ENCODE data around the gene TPM4. TPM values are rescaled to one million over a fixed set of nuclear protein-coding genes. Genes with fewer than 3 reads are reported as not detected.

TPM4 gene
- total RNA-seq, 1 experiment from 2014 or later: 1,516 TPM

DNA sequence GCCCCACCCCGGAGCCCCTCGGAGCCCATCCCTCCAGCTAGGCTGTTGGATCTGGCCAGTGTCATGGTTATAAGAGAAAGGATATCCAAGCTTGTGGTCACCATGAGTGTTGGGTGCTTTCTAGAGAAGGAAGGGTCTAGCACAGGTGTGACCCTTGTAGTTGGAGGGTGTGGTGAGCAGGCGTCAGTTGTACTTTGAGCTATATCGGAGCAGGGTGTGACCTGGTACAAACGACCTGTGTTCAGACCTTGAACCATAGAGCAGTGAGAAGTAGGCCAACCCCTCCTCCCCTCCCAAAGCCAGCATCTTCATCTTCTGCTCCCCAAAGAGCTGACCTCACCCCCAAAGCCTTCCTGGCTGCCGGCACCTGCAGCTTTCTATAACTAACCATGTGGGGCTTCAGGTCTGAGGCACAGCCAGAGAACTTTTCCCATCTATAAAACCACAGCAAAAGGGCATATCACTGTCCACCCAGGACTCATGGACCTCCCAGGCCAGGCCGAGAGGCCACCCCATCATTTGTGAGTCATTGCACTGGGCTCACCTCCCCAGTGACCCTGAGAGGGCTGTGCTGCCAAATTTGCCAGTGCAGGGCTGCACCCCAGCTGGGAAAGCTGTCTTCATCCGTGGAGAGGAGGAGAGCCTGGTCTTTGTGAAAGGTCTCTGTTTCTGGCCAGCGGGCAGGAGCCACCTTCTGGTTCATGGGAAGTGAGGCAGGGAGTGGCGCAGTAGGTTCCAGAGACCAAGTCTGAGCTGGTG, 49.6 kb downstream of the TPM4 start:
- DNase-seq (ENCODE audit: low spot score): no peak

DNA sequence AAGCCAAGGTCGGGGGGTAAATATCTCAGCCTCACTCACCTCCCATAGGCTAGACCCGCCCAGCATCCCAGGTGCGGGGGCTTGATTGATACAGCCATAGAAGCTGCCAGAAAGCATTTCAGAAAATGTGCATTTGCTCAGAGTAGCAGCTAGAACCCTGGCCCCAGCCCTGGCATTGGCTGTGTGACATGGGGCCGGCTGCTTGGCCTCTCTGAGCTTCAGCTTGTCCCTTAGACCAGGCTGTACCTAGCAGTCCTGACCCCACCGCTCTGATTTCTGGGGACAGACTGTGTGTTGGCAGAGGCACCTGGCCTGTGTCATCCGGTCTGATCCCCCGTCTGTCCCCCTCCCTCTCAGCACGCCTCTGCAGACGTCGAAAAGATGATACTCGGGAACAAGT, 50.8 kb downstream of the TPM4 start:
- no peak for DNase-seq (ENCODE audit: low spot score)

DNA sequence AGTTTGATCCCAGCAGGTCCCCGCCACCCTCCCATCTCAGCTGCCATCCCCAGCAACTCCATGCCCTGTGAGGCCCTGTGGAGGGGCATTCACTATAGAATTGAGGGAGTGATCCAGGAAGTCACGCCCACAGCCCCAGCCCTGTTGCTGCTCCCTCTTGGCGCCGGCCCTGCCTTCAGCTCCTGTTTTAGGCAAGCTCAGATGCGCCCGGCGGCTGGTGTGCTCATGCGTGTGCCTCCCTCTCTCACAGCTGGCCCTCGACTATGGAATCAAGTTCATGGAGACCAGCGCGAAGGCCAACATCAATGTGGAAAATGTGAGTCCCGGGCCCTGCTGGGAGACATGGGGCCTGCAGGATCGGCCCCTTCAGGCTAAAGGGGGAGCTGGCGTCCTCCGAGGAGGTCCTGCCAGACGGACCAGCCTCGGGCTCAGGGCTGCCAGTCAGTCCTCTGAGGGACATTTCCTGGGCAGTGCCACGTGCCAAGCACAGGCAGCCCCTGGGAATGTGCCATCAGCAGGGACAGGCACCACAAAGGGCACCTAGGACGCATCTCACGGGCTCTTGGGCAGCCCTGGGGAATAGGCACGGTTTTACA, 51.6 kb downstream of the TPM4 start:
- DNase-seq (ENCODE audit: low spot score): no peak

DNA sequence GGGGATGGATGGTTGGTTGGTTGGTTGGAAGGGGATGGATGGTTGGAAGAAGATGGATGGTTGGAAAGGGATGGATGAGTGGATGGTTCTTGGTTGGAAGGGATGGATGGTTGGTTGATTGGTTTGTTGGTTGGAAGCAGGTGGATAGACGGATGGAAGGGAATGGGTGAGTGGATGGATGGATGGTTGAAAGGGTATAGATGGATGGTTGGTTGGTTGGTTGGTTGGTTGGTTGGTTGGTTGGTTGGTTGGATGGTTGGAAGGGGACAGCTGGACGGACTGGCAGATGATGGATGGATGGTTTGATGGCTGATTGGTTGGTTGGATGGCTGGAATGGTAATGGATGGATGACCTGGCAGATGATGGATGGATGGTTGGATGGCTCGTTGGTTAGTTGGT, 55.4 kb downstream of the TPM4 start:
- no peak for DNase-seq (ENCODE audit: low spot score)

DNA sequence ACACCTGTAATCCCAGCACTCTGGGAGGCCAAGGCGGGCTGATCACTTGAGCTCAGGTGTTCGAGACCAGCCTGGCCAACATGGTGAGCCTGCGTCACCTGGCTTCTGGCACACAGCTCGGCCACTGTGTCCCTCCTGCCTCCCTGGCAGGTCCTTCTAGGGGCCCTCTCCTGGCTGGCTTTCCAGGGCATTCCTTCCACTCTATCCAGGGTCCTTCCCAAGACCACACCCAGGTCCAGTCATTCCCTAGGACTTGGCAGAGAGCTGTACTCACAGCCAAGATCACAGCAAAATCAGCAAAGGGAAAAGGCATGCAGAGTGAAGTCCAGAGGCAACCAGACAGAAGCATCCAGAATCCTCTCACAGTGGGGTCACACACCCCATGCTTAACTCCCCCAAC, 57.5 kb downstream of the TPM4 start:
- DNase-seq (ENCODE audit: low spot score): no peak

DNA sequence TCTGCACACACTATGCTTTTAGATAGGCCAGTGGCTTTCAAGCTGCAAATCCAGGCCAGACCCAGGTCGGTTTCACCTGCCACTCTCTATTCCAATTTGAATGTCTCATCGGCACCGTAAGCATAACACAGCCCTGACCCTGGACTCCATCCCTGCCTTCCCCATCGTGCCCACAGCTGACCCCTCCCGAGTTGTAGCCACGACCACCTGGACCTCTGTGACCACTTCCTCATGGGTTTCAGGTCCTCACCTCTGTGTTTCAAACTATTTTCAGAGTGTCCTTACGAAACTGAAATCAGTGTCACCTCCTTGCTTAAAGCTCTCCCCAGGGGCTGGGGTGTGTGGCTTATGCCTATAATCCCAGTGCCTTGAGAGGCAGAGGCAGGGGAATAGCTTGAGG, 58.2 kb downstream of the TPM4 start:
- no peak for DNase-seq (ENCODE audit: low spot score)

DNA sequence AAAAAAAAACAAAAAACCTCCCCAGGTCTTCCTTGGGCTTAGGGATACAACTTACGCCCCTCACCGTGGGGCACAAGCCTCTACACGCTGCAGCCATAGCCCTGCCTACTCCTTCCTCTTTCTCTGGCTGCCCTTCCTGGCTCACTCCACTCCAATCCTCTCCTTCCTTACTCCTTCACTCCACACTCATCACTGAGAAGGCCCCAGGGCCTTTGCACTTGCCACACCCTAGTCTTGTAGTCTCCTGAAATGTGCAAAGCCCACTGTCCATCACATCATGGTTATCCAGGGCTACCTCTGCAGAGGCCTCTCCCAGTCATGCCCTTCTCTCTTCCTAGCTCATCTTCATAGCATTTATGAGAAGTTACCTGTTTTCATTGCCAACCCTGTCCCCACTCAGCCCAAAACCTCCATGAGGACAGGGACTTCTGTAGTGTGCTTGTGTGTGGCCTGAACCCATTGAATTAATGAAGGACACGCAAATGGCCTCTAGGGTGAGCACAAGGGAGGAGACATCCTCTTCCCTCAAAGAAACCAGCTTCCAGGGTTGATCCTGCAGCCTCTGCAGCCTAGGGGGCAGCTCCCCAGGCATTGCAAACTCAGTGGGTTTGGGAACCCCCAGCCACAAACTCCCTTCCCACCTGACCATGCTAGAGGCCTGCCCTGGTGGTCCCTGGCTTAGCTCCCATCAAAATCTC, 59.3 kb downstream of the TPM4 start:
- no peak for DNase-seq (ENCODE audit: low spot score)

DNA sequence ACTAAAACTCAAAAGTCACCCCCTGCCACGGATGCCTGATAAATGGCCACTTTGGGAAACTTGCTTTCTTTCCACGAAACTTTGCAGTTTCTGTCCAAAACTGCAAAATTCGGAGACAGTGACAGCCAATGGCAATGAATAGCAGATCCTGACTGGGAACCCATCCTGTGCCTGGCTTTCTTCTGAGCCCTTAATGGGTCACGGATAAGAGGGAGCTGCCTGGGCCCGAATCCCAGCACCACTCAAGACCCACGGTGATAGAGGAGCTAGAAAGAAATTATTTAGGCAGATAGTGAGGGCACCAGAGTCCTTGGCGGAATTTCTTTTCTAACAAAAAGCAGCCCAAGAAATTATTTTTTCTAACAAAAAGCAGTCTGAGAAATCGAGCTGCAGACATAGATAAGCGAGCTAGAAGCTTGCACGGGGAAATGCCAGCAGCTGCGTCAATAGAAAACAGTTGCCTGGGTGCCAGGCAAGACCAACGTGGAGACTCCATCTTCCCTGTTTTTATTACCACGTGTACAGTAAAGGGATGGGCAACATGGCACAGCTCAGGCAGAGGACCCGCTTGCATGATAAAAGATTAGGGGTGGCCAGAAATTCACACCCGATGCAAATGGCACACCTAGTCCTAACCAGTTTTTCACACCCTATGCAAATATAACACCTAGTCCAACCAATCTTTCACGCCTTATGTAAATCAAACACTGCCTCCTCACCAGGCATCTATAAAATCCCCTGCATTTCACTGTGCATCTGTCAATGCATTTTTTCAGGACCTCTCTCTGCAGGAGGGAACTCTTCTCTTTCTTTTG, 60.1 kb downstream of the TPM4 start:
- DNase-seq (ENCODE audit: low spot score): no peak

DNA sequence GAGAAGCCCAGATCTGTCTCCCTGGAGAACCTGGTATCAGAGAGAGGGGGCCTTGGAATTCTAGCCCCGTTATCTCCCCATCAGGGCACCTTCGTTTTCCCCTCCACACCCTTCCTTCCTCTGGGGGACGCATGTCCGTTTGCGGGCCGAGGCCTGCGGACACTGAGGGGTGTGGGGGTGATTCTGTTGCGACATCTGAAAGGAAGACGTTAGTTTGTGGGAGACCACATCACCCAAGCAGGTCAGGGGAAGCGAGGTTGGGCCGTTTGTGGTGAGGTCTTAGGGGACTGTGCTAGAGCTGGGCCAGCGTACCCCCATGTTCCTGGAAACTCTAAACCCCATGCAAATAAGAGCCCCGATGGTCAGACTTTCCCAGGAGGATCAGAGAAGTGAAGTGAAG, 63.5 kb downstream of the TPM4 start:
- no peak for DNase-seq (ENCODE audit: low spot score)

DNA sequence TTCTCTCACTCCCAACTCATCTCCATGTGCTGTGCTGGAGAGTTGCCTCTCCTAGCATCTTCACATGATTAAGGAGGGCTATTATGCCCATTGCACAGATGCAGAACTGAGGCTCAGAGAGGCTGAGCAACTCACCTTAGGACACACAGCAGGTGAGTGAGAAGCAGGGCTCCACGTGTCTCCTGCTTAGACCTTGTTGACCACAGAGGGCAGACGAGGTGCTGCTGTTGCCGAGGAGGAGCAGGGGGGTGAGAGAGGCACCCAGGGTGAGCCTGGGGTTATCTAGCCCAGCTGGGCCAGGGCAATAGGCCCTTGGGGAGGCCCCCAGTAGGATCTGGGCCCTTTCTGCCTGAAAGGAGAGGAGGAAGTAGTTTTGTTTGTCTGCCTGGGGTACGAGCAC, 64.7 kb downstream of the TPM4 start:
- DNase-seq (ENCODE audit: low spot score): no peak

DNA sequence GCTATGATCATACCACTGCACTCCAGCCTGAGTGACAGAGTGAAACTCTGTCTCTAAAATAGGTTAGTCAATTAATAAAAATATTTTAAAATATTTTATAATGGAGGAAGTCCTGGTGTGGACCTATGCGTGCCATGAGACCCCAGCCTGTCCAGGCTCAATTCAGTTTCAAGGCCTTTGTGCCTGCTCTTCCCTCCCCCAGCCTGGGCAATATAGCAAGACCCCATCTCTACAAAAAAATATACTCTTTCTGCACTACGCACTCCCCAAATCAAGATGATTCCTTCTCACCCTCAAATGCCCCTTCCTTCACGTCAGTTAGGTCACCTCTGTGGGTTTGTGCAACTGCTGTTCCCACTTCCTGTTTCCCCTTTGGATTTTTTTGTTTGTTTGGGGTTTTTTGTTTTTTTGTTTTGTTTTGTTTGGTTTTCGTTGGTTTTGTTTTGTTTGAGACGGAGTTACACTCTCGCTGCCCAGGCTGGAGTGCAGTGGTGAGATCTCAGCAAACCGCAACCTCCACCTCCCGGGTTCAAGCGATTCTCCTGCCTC, 65.8 kb downstream of the TPM4 start:
- DNase-seq (ENCODE audit: low spot score): no peak

DNA sequence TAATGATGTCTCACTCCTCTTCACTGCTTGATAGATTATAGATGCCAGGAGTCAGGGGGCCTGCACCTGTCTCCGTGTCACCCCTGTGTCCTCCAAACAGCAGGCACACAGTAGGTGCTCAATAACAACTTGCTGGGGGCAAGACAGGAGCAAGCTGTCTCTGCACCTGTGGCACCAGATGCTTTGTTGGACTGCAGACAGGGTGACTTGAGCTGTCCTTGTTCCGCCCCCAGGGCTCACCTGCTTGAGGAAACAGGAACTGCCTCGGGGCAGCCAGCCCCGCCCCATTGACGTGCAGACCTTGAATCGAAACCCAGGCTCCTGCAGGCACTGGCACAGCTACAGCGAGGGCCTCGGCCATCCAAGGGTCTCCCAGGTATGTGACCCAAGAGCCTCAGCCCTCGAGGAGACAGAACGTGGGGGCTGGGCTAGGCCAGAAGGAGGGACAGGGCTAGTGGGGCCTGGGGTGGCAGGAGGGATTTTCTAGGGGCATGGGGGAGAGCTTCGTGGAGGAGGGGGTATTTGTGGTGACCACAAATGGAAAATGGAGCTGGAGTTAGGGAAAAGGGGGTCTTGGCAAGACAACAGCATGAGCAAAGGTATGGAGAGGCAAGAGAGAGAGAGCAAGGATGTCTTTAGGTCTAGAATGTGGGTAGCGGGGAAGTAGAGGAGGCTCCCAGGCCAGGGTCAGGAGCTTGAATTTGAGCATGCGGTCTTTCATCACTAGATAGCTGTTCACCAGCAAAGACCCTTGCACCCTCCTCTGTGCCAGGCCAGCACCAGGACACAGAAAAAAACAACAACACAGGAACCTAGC, 67.3 kb downstream of the TPM4 start, which contains the start of gene HSH2D:
TSS of gene HSH2D (plus strand) at position 287 of the 817 bp plus-strand sequence. CDS start 5,066 bp downstream, outside the sequence.
- no peak for DNase-seq (ENCODE audit: low spot score)

DNA sequence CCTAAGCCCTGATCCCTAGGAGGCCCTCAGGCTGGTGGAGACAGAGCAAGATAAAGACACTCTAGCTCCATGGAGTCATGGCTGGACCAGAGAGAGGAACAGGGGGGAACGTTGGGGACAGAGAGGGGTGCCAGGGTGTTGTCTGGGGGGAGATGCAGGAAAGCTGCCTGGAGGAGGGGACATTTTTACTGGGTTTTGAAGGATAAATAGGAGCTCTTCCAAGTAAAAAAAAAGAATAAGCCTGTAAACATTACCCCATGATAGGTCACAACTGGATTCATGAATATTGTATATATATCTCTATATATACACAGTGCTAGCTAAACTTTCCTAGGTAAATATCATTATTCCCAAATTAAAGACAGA, 67.9 kb downstream of the TPM4 start:
- no peak for DNase-seq (ENCODE audit: low spot score)

DNA sequence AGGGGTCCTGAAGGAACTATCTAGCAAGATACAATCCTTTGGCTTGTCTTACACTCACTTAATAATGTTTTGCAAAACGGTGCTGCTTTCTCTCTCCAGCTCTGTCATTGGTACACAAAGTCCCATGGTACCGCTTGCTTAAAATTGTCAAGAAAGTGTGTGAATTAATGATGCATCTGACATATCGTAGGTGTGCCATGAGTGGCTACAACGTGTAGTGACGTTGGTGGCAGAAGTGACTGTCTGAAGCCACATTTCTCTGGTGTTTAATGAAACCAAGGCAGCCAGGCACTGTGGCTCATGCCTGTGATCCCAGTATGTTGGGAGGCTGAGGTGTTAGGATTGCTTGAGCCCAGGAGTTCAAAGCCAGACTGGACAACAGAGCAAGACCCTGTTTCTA, 69.8 kb downstream of the TPM4 start:
- no peak for DNase-seq (ENCODE audit: low spot score)

DNA sequence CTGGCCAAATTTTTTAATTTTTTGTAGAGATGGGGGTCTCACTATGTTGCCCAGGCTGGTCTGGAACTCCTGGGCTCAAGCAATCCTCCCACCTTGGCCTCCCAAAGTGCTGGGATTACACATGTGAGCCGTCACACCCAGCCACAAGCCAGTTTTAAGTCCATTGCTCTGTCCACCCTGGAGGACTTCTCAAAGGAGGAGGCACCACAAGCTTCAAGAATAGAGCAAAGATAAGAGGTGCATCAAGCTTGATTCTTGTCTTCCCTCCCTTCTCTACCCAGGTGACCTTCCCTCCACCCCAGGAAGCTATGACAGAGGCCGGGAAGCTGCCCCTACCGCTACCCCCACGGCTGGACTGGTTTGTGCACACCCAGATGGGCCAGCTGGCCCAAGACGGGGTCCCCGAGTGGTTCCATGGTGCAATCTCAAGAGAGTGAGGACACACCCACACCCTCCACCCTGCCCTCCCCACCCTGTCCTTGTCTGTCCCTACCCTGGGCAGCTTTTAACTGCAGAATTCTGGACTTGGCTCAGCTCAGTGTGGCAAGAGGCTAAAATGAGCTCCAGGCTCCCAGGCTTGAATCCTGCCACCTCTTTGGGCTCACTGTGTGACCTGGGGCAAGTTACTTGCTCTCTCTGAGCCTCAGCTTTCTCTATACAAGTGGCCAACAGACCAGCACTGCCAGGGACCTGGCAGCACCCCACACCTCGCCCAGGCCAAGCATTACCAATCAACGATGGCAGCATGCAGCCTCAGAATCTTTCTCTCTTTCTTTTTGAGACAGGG, 72.3 kb downstream of the TPM4 start:
- no peak for DNase-seq (ENCODE audit: low spot score)

Other genes with a start within 250 kb of the TPM4 start
- 2.2 TPM in 1 of 2 replicates, not detected in the other for gene CYP4F2, start 178.4 kb upstream of the TPM4 start, total RNA-seq (2014; rRNA removed; shearing (Covaris generic))
- gene CYP4F11, start 142.0 kb upstream of the TPM4 start, total RNA-seq (2014; rRNA removed; shearing (Covaris generic)): 0.62 and 2.2 TPM in 2 replicates
- gene OR10H4, start 127.5 kb upstream of the TPM4 start, total RNA-seq (2014; rRNA removed; shearing (Covaris generic)): not detected in 2 replicates
- 60.3 and 60.8 TPM in 2 replicates for gene RAB8A, start 35.4 kb downstream of the TPM4 start, total RNA-seq (2014; rRNA removed; shearing (Covaris generic))
- gene HSH2D, start 67.2 kb downstream of the TPM4 start, total RNA-seq (2014; rRNA removed; shearing (Covaris generic)): not detected in 2 replicates
- gene CIB3, start 97.0 kb downstream of the TPM4 start, total RNA-seq (2014; rRNA removed; shearing (Covaris generic)): not detected in 2 replicates
- 198 and 231 TPM in 2 replicates for gene FAM32A, start 108.9 kb downstream of the TPM4 start, total RNA-seq (2014; rRNA removed; shearing (Covaris generic))
- gene AP1M1, start 121.4 kb downstream of the TPM4 start, total RNA-seq (2014; rRNA removed; shearing (Covaris generic)): 118 and 133 TPM in 2 replicates
- 3.4 and 10.2 TPM in 2 replicates for gene KLF2, start 248.3 kb downstream of the TPM4 start, total RNA-seq (2014; rRNA removed; shearing (Covaris generic))